ENCODE measurements around the gene MYRIP. TPM values are rescaled to one million over a fixed set of nuclear protein-coding genes. Genes with fewer than 3 reads are reported as not detected.

The MYRIP gene
- polyA plus RNA-seq, 3 donors, result not detected

GRCh38 chr3:39933986-39934693 is 124.7 kb downstream of the MYRIP start:
- Mint-ChIP-seq H3K27me3 (ENCODE audit: low read depth in 3 of 3) (peaks cover 0 to 9% (median 1%) of the 10 kb centered on the region in 3 donors), H3K4me3 (no peak overlapping the region), H3K27ac (peak overlapping the region in 1 of 7 donors; percentile 33), H3K9me3 (peaks cover 0 to 2% (median 0%) of the 10 kb centered on the region in 7 donors), H3K36me3 (no peaks in the 10 kb centered on the region), H3K4me1 (no peaks in the 10 kb centered on the region)
- Histone ChIP-seq H3K9ac (ENCODE audit: insufficient read depth, low read length, poor library complexity, severe bottlenecking) (no peak overlapping the region), H4K20me1 (ENCODE audit: insufficient read depth, low read length) (no peaks in the 10 kb centered on the region), H3K9me3 (replicated peaks in 1 of 2; ENCODE audit: control insufficient read depth in 1 of 2, insufficient read depth in 1 of 2, low read length in 2 of 2) (no peaks in the 10 kb centered on the region), H3K4me1 (ENCODE audit: control insufficient read depth in 1 of 2, insufficient read depth in 2 of 2, low read length in 2 of 2) (no peaks in the 10 kb centered on the region), H3K4me3 (replicated peaks in 1 of 3; ENCODE audit: low read depth in 2 of 3, low read length in 3 of 3) (no peak overlapping the region), H2AFZ (ENCODE audit: insufficient read depth, low read depth, low read length, poor library complexity, severe bottlenecking) (no peak overlapping the region), H3K27me3 (ENCODE audit: control insufficient read depth in 2 of 2, insufficient read depth in 2 of 2, low read length in 2 of 2) (no peaks in the 10 kb centered on the region), H3K36me3 (replicated peaks in 1 of 2; ENCODE audit: control insufficient read depth in 1 of 2, insufficient read depth in 2 of 2, low read length in 2 of 2) (no peaks in the 10 kb centered on the region), H3K79me2 (ENCODE audit: insufficient read depth, low read length) (no peaks in the 10 kb centered on the region), H3K4me2 (replicated peaks; ENCODE audit: extremely low read depth, low read length, poor library complexity, severe bottlenecking) (no peak overlapping the region), H3K27ac (ENCODE audit: low read depth in 1 of 2, low read length in 2 of 2) (no peak overlapping the region)
- DNase-seq, result no peak
- TF ChIP-seq, protein P1, sequence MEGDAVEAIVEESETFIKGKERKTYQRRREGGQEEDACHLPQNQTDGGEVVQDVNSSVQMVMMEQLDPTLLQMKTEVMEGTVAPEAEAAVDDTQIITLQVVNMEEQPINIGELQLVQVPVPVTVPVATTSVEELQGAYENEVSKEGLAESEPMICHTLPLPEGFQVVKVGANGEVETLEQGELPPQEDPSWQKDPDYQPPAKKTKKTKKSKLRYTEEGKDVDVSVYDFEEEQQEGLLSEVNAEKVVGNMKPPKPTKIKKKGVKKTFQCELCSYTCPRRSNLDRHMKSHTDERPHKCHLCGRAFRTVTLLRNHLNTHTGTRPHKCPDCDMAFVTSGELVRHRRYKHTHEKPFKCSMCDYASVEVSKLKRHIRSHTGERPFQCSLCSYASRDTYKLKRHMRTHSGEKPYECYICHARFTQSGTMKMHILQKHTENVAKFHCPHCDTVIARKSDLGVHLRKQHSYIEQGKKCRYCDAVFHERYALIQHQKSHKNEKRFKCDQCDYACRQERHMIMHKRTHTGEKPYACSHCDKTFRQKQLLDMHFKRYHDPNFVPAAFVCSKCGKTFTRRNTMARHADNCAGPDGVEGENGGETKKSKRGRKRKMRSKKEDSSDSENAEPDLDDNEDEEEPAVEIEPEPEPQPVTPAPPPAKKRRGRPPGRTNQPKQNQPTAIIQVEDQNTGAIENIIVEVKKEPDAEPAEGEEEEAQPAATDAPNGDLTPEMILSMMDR (IDR thresholded peaks at IDR 0.05), result no peak
- WGBS (ENCODE audit: insufficient coverage), result 91% methylated on average over 1 of the region's 1 CpG
- intact Hi-C loops (cut with micrococcal nuclease), result no loop called here

DNA sequence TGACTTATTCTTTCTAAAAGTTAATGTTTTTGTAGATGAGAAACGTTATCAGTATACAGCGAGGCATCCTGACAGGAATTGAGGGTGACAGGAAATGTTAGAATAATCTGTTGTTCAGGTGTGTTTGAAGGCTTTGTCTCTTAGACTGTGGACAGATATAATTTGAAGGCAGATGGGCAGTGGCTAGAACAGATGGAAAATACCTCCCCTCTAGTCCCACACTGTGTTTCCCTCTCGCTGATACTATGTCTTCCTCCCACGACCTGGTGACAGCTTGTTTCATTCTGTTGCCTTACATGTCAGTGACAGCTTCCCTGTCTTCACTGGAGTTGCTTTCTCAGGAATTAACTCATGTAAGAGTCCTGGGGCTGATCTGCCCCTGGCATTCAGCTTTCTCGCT is 125.3 kb downstream of the MYRIP start:
- TF ChIP-seq, protein P1 (IDR thresholded peaks at IDR 0.05), result no peak
- Histone ChIP-seq H3K9me3 (replicated peaks in 1 of 2; ENCODE audit: control insufficient read depth in 1 of 2, insufficient read depth in 1 of 2, low read length in 2 of 2) (no peaks in the 10 kb centered on the region), H3K27ac (ENCODE audit: low read depth in 1 of 2, low read length in 2 of 2) (no peak overlapping the region), H3K36me3 (replicated peaks in 1 of 2; ENCODE audit: control insufficient read depth in 1 of 2, insufficient read depth in 2 of 2, low read length in 2 of 2) (no peaks in the 10 kb centered on the region), H3K4me1 (ENCODE audit: control insufficient read depth in 1 of 2, insufficient read depth in 2 of 2, low read length in 2 of 2) (no peaks in the 10 kb centered on the region), H3K27me3 (ENCODE audit: control insufficient read depth in 2 of 2, insufficient read depth in 2 of 2, low read length in 2 of 2) (no peaks in the 10 kb centered on the region), H3K4me3 (replicated peaks in 1 of 3; ENCODE audit: low read depth in 2 of 3, low read length in 3 of 3) (no peak overlapping the region), H3K4me2 (replicated peaks; ENCODE audit: extremely low read depth, low read length, poor library complexity, severe bottlenecking) (no peak overlapping the region), H3K9ac (ENCODE audit: insufficient read depth, low read length, poor library complexity, severe bottlenecking) (no peak overlapping the region), H3K79me2 (ENCODE audit: insufficient read depth, low read length) (no peaks in the 10 kb centered on the region), H4K20me1 (ENCODE audit: insufficient read depth, low read length) (no peaks in the 10 kb centered on the region), H2AFZ (ENCODE audit: insufficient read depth, low read depth, low read length, poor library complexity, severe bottlenecking) (no peak overlapping the region)
- Mint-ChIP-seq H3K36me3 (no peaks in the 10 kb centered on the region), H3K4me3 (no peak overlapping the region), H3K4me1 (no peaks in the 10 kb centered on the region), H3K27me3 (ENCODE audit: low read depth in 3 of 3) (peaks cover 0 to 9% (median 1%) of the 10 kb centered on the region in 3 donors), H3K9me3 (peaks cover 0 to 2% (median 0%) of the 10 kb centered on the region in 7 donors), H3K27ac (no peak overlapping the region)
- DNase-seq, result no peak
- intact Hi-C loops (cut with micrococcal nuclease), result no loop called here
- 68% methylated on average over 4 of the region's 5 CpGs for WGBS (ENCODE audit: insufficient coverage)
